Endothelial cell of umbilical vein (primary cell): ENCODE data around the gene ABHD4. TPM values are rescaled to one million over a fixed set of nuclear protein-coding genes. Genes with fewer than 3 reads are reported as not detected.

Source experiments
- BruUV-seq: library from RNA; stranded (reverse); fragments of 400-500 nt; replicated peaks from 2 replicates; lab custom pipeline; 2021; lab: Mats Ljungman, UMichigan
- CTCF ChIA-PET: fragments of 300-600, 350-600 bp; sonication (Branson Sonifier 250); formaldehyde crosslinking; loops from one replicate; lab custom pipeline; 2021; ENCODE audit warnings: antibody characterized with exemption, inconsistent platforms; lab: Charles Lee
- POLR2A ChIA-PET: fragments of 300-600, 350-600 bp; sonication (Branson Sonifier 250); formaldehyde crosslinking; loops from one replicate; lab custom pipeline; 2021; ENCODE audit warnings: antibody characterized with exemption, inconsistent platforms; lab: Charles Lee
- DNase-seq: peaks from one replicate; pipeline ENCODE4 v3.0.0-alpha.2; 2011; ENCODE audit warnings: low read depth, low spot score
- FAIRE-seq: peaks from 2 replicates; lab custom pipeline; 2011; peaks lifted over from hg19 to GRCh38; lab: Jason Lieb, UNC
- H2AFZ ChIP-seq: 2 replicates; pipeline ENCODE4 v1.6.0; 2012; ENCODE audit warnings: low read depth, low read length, control low read depth, inconsistent platforms
- H3K27ac ChIP-seq: 2 replicates; pipeline ENCODE4 v1.5.1; 2011; ENCODE audit warnings: low read depth, mild to moderate bottlenecking, control low read depth, low read length, moderate library complexity; ENCODE audit not compliant: insufficient read depth
- H3K27me3 ChIP-seq, 2 experiments: 2 replicates each; pipeline versions ENCODE4 v1.6.0 to v1.6.1; 2011; ENCODE audit warnings: low read length in 2 of 2, mixed read lengths in 1 of 2; ENCODE audit not compliant: control insufficient read depth in 2 of 2, insufficient read depth in 2 of 2
- H3K36me3 ChIP-seq, 2 experiments: 2 replicates in 1 of 2; 3 replicates in 1 of 2; pipeline ENCODE4 v1.5.1; 2011; ENCODE audit warnings: low read length in 2 of 2, mild to moderate bottlenecking in 1 of 2, moderate library complexity in 1 of 2; ENCODE audit not compliant: control insufficient read depth in 2 of 2, insufficient read depth in 2 of 2; ENCODE audit errors: extremely low read depth in 1 of 2
- H3K4me1 ChIP-seq: 3 replicates; pipeline ENCODE4 v1.5.1; 2011; ENCODE audit warnings: mild to moderate bottlenecking, low read length; ENCODE audit not compliant: control insufficient read depth, insufficient read depth; ENCODE audit errors: extremely low read depth
- H3K4me2 ChIP-seq: 2 replicates; pipeline ENCODE4 v1.6.1; 2011; ENCODE audit warnings: low read length, control low read depth, mixed read lengths; ENCODE audit not compliant: insufficient read depth
- H3K4me3 ChIP-seq, 3 experiments: fragments of 200-600 bp in 1 of 3; sonication (generic), shearing (Covaris generic) in 1 of 3; replicated peaks in 1 of 3; 2 replicates each; pipeline ENCODE4 v1.5.1; 2011 to 2016; ENCODE audit warnings: control low read depth in 3 of 3, low read length in 3 of 3, mild to moderate bottlenecking in 2 of 3, inconsistent platforms in 1 of 3, low read depth in 1 of 3, moderate library complexity in 1 of 3; ENCODE audit not compliant: insufficient read depth in 1 of 3
- H3K79me2 ChIP-seq: 2 replicates; pipeline ENCODE4 v1.6.0; 2012; ENCODE audit warnings: low read length, inconsistent platforms; ENCODE audit not compliant: control insufficient read depth, insufficient read depth
- H3K9ac ChIP-seq: replicated peaks from 2 replicates; pipeline ENCODE3; 2011; ENCODE audit warnings: low read length, control low read depth; ENCODE audit not compliant: insufficient read depth; ENCODE audit errors: extremely low read depth
- H3K9me1 ChIP-seq: replicated peaks from 3 replicates; pipeline ENCODE4 v1.6.0; 2011; ENCODE audit warnings: mild to moderate bottlenecking, low read length; ENCODE audit not compliant: control insufficient read depth, insufficient read depth; ENCODE audit errors: extremely low read depth
- H3K9me3 ChIP-seq: replicated peaks from 2 replicates; pipeline ENCODE4 v1.5.1; 2012; ENCODE audit warnings: low read length, inconsistent platforms; ENCODE audit not compliant: control insufficient read depth, insufficient read depth
- H4K20me1 ChIP-seq: replicated peaks from 2 replicates; pipeline ENCODE3; 2011; ENCODE audit warnings: mild to moderate bottlenecking, low read length; ENCODE audit not compliant: control insufficient read depth, insufficient read depth; ENCODE audit errors: extremely low read depth
- EZH2 ChIP-seq: IDR thresholded peaks from 2 replicates; pipeline ENCODE4 v1.6.1; 2012; ENCODE audit warnings: borderline replicate concordance, low read depth, mild to moderate bottlenecking, moderate library complexity, low read length, inconsistent platforms; ENCODE audit not compliant: severe bottlenecking
- FOS ChIP-seq: IDR thresholded peaks from 2 replicates; pipeline ENCODE4 v1.6.1; 2011; ENCODE audit warnings: mild to moderate bottlenecking, low read length, moderate library complexity, borderline replicate concordance; ENCODE audit not compliant: insufficient read depth
- GATA2 ChIP-seq: IDR thresholded peaks from 2 replicates; pipeline ENCODE4 v1.7.0; 2011; ENCODE audit warnings: low read depth, mild to moderate bottlenecking, moderate library complexity, mixed read lengths, low read length; ENCODE audit not compliant: insufficient read length, insufficient read depth
- JUN ChIP-seq: IDR thresholded peaks from 2 replicates; pipeline ENCODE4 v1.6.1; 2011; ENCODE audit warnings: borderline replicate concordance, low read depth; ENCODE audit not compliant: insufficient read length, insufficient read depth
- MYC ChIP-seq: IDR thresholded peaks from one replicate; pipeline ENCODE4 v1.6.1; 2011; ENCODE audit warnings: mild to moderate bottlenecking, low read depth, low read length
- POLR2A ChIP-seq: IDR thresholded peaks from 2 replicates; pipeline ENCODE4 v1.6.1; 2012; ENCODE audit warnings: low read depth, mild to moderate bottlenecking, control low read depth, low read length
- POLR2AphosphoS5 ChIP-seq: IDR thresholded peaks from 2 replicates; pipeline ENCODE4 v1.6.1; 2012; ENCODE audit warnings: low read depth, mild to moderate bottlenecking, control low read depth, low read length, moderate library complexity; ENCODE audit not compliant: insufficient read depth
- dilution Hi-C: fragments of 300-500 bp; cut with MboI; formaldehyde crosslinking; loops from one replicate; pipeline ENCODE4 v1.15.0; 2019; ENCODE audit warnings: low sequenced_read_pairs; ENCODE audit not compliant: extremely low pct_ligation_motif_present
- intact Hi-C: fragments of 100-400 bp; cut with micrococcal nuclease; formaldehyde crosslinking; loops from one replicate; pipeline ENCODE4 v1.10.0; 2022
- polyA plus RNA-seq, 4 experiments: library from polyadenylated mRNA; depleted of rRNA in 3 of 4; stranded (reverse) in 3 of 4; unstranded in 1 of 4; fragments of >200 nt; gene quantifications; 2 replicates each; pipeline versions ENCODE4 v1.2.1 to v1.2.3, GENCODE V29; 2011 to 2012; ENCODE audit warnings: missing spikeins in 1 of 4
- total RNA-seq: library from RNA; stranded (reverse); gene quantifications from 2 replicates; pipeline ENCODE4 v1.2.3, GENCODE V29; 2021
- TF ChIP-seq, protein P1 (sequence below), 2 donors: IDR thresholded peaks; 1 replicate in 1 of 2; 2 replicates in 1 of 2; pipeline ENCODE4 v1.5.1; 2011; ENCODE audit warnings: low read length in 2 of 2, mild to moderate bottlenecking in 2 of 2, moderate library complexity in 2 of 2, control low read depth in 1 of 2, inconsistent platforms in 1 of 2, low read depth in 1 of 2; ENCODE audit not compliant: insufficient read depth in 1 of 2; ENCODE audit errors: extremely low read depth in 1 of 2
- TF ChIP-seq, protein P2 (sequence below): IDR thresholded peaks from 2 replicates; pipeline ENCODE4 v1.6.1; 2011; ENCODE audit not compliant: insufficient read depth, insufficient read length

The ABHD4 gene
- total and polyA plus RNA-seq, 2 donors (not counting 3 experiments of a cell fraction or from before 2014, with no cell fraction given), result 34.8 to 45.5 TPM

DNA sequence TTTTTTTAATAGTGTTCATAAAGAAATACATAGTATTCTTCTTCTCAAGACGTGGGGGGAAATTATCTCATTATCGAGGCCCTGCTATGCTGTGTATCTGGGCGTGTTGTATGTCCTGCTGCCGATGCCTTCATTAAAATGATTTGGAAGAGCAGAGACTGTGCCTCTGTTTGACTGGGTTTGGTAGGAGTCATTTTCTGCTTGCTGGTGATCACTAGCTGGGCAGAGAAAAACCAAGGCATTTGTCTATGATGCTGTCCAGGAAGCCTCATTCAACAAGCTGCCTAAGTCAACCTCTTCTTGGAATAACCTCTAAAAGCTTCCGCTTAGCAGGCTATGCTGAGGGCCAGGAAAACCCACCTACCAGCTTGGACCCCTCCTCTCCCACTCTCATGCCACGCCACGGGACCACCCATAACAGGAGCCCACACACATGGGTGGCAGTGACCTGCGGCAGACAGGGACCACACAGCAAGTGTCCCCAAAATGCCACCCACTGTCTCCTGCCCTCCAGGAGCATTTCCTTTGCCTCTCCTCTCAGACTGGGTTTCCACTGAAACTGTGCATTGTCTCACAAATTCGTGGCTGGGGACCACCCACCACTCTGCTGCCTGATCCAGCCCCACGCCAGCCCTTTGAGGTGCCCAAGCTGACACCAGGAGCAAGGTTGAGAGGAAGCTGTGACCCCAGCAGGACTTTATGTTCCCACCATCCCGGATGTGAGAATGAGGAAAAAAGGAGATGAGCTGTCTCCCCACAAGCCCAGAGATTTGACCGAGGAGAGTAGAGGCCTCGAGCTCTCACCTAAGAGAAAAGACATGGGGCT is 45.9 kb upstream of the ABHD4 start:
- Histone ChIP-seq H3K79me2 (no peaks in the 10 kb centered on the region), H3K4me3 (no peak overlapping the region), H3K9me3 (no peaks in the 10 kb centered on the region), H3K9me1 (no peaks in the 10 kb centered on the region), H3K36me3 (no peaks in the 10 kb centered on the region), H3K4me1 (peaks cover 46% of the 10 kb centered on the region), H4K20me1 (no peaks in the 10 kb centered on the region), H2AFZ (no peak overlapping the region), H3K27ac (no peak overlapping the region), H3K9ac (no peak overlapping the region), H3K4me2 (no peak overlapping the region), H3K27me3 (no peaks in the 10 kb centered on the region)
- dilution Hi-C loops, result no loop called here
- DNase-seq (no peak), FAIRE-seq (no peak)
- intact Hi-C loops, result loop anchor here (10.0 kb wide), 1 partner anchor 637 kb away; no protein-coding TSS in a partner anchor
- TF ChIP-seq POLR2A, result no peak
- TF ChIP-seq, protein P1, sequence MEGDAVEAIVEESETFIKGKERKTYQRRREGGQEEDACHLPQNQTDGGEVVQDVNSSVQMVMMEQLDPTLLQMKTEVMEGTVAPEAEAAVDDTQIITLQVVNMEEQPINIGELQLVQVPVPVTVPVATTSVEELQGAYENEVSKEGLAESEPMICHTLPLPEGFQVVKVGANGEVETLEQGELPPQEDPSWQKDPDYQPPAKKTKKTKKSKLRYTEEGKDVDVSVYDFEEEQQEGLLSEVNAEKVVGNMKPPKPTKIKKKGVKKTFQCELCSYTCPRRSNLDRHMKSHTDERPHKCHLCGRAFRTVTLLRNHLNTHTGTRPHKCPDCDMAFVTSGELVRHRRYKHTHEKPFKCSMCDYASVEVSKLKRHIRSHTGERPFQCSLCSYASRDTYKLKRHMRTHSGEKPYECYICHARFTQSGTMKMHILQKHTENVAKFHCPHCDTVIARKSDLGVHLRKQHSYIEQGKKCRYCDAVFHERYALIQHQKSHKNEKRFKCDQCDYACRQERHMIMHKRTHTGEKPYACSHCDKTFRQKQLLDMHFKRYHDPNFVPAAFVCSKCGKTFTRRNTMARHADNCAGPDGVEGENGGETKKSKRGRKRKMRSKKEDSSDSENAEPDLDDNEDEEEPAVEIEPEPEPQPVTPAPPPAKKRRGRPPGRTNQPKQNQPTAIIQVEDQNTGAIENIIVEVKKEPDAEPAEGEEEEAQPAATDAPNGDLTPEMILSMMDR (IDR thresholded peaks at IDR 0.05; ENCODE audit: extremely low read depth in 1 of 2, insufficient read depth in 1 of 2, low read depth in 1 of 2, low read length in 2 of 2), result no peak
- no TSS peak for BruUV-seq
- CTCF ChIA-PET, result interaction anchor here (0.7 to 1.4 kb wide), 8 partner anchors 14 to 568 kb away, joined by 3 to 5 read pairs (median 3); no protein-coding TSS in a partner anchor
- POLR2A ChIA-PET, result no interaction called here

DNA sequence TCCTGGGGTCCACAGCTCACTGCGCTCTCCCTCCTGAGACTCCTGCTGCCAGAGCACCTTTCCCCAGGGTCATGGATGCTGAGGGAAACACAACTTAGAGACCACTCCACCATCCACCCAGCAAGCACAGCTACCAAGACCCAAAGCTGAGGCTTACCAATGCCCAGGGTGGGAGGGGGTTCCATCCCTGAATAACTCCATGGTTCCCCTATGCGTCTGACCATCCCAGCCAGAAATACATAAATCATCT is 45.3 kb upstream of the ABHD4 start:
- Histone ChIP-seq H3K79me2 (no peaks in the 10 kb centered on the region), H3K4me2 (no peak overlapping the region), H3K9me3 (no peaks in the 10 kb centered on the region), H3K27me3 (no peaks in the 10 kb centered on the region), H3K36me3 (no peaks in the 10 kb centered on the region), H3K27ac (no peak overlapping the region), H3K9ac (no peak overlapping the region), H4K20me1 (no peaks in the 10 kb centered on the region), H3K4me3 (no peak overlapping the region), H3K4me1 (peaks cover 46% of the 10 kb centered on the region), H2AFZ (no peak overlapping the region), H3K9me1 (no peaks in the 10 kb centered on the region)
- FAIRE-seq (no peak), DNase-seq (no peak)
- intact Hi-C loops (loop anchor here (10.0 kb wide), 1 partner anchor 638 kb away; no protein-coding TSS in a partner anchor), dilution Hi-C loops (no loop called here)
- TF ChIP-seq JUN (no peak), GATA2 (no peak), EZH2 (no peak), FOS (no peak), POLR2A (no peak), MYC (no peak), POLR2AphosphoS5 (no peak)
- TF ChIP-seq, protein P2, sequence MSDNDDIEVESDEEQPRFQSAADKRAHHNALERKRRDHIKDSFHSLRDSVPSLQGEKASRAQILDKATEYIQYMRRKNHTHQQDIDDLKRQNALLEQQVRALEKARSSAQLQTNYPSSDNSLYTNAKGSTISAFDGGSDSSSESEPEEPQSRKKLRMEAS, result no peak
- TF ChIP-seq, protein P1 (IDR thresholded peaks at IDR 0.05; ENCODE audit: extremely low read depth in 1 of 2, insufficient read depth in 1 of 2, low read depth in 1 of 2, low read length in 2 of 2), result no peak
- ChIA-PET CTCF (interaction anchor here (0.7 to 1.4 kb wide), 8 partner anchors 14 to 568 kb away, joined by 3 to 5 read pairs (median 3); no protein-coding TSS in a partner anchor), POLR2A (no interaction called here)
- BruUV-seq, result no TSS peak
